Hematopoietic multipotent progenitor cell (in vitro differentiated cells): ENCODE data around the gene LBR. TPM values are rescaled to one million over a fixed set of nuclear protein-coding genes. Genes with fewer than 3 reads are reported as not detected.

Source experiments
- DNase-seq, 3 donors: peaks; one replicate each; pipeline ENCODE4 v3.0.0-alpha.2; 2011 to 2015; ENCODE audit warnings: low read depth in 2 of 3, low spot score in 2 of 3
- total RNA-seq: library from RNA; depleted of rRNA; stranded (reverse); fragments of >200 nt; gene quantifications from one replicate; pipeline ENCODE4 v1.2.3, GENCODE V29; 2012

LBR gene
- total RNA-seq, 1 donor: 51.7 TPM

DNA sequence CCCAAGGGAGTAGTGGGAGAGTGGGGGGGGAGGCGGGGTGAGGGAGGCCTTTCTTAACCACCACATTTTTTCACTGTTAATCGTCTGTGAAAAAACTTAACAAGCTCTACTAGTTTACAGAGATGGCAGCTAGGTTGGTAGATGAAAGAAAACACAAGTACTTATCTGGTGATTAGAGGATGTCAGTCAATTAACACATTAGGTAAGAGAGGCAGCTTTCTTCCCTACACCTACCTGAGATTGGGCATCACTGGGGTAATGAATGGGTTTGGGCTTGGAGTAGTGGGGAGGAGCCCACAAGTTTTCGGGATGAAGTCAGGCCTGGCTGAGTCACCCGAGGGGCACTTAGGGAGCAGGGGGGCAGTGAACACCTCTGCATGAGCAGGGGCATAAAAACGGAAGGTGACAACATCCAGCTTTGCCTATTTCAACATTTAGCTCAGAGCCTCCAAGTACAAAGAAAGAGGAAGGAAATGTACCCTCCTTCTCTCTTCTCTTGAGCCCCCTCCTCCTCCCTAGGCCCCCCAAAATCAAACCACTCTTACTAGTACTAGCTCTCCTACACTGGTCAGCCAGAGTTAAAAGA lies 2.5 kb downstream of the LBR start:
- DNase-seq: peak in 2 of 3 donors; percentile 59 to 63

DNA sequence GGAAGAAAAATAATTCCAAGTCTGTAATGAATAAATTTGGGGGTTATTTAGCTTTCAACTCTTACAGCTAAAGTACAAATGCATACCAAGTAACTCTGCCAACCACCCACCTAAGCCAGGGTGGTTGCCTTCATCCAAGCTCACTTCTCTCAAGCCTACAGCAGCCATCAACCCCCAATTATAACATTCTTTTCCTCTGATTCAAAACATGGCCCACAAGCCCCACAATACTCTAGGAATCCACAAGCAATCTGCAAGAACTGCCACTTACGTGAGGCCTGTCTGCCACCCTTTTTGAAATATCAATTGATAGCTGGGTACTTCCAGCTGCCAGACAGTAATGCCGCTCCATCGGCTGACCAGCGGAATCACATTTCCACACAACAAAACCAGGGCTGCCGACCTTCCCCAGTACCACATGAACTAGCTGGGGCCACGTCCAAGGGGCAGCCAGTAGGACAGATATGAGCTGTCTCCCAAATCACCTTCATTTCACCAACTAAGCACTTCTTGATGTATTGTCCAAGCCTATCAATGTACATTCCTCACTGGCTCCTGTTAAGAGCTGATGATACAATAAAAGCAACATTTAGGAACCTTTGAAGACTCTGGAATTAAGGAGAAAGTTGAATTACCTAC lies 3.2 kb downstream of the LBR start:
- DNase-seq: no peak

DNA sequence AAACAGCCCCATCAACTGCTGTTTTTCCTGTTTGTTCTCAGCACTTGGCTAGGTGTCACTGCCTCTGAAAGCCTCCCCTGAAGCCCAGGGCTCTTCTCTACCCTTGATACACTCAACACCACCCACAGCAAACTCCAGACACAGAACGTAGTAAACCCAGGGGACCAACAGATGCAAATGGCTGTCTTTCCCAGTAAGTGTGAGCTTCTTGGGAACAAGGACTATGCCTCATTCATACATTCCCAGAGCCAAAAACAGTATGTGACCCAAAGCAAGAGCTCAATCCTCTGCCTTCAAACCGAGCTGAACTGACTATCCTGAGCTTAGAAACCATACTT lies 4.4 kb downstream of the LBR start:
- DNase-seq: no peak

DNA sequence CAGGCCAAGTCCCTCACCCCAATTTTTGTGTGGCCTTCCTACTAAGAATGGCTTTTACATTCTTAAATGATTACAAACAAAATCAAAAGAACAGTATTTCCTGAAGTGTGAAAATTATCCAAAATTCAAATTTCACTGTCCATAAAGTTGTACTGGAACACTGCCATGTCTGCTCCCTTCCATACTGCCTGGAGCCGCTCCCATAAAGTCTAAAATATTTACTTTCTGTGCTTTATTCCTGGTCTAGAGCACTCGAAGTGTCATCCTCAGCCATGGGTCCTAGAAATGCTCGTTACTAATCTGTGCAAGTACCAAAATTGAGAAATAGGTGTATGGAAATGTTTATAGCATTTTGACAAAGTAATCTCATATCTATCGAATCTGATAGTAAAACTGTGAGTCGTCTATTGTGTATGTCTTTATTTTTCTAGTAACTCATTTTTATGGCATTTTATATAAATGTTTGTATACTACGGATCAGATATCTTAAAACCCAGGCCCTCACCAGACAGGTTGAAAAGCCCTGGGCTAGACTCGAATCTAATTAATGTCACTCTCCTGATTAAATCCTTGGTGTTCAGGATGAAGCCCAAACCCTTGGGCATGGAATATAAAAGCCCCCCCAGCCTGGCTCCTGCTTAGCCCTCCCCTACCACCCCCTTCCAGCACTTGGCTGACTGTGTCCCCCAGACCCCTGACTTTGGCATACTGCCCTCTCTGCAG lies 4.9 kb downstream of the LBR start:
- no peak for DNase-seq

DNA sequence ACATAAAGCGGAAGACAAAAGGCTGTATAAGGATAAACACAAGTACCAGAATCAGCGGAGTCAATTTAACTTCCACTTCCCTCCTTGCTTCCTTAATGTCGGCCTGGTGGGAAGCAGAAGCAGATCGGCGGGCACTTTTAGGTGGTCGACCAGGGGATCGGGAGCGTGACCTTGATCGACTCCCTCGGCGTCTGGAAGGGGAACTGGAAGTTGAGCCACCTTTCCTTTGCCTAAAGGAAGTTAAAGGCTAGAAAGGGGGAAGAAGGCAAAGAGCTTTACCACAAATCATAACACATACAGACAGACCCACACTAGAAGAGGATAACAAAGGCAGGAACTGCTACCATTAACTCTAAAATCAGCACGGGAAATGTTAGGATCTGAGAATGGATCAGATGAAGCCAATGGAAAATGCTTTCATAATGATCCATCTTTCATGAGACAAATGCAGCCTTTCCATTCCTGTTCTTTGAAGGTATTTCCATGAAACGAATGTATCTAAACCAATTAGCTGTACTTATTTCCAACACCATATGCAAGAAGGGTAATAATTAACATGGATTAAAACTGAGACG lies 5.7 kb downstream of the LBR start:
- no peak for DNase-seq

DNA sequence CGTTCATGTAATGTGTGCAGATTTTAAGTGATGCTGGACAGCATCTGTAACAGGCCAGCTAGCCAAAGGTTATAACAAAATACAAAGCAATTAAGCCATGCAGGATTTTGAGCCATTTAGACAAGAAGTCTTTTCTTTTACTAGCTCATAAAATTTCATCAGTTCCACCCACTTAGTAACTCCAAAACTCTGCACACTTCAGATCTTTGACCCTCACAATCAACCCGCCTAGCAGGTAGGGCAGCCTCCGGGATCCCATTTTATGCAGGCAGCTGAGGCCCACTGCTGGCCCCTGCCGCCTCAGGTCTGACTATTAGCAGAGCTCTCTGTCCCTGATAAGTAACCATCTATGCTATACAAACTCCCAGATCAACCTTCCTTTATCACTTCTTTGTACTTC lies 9.2 kb downstream of the LBR start:
- DNase-seq: no peak

DNA sequence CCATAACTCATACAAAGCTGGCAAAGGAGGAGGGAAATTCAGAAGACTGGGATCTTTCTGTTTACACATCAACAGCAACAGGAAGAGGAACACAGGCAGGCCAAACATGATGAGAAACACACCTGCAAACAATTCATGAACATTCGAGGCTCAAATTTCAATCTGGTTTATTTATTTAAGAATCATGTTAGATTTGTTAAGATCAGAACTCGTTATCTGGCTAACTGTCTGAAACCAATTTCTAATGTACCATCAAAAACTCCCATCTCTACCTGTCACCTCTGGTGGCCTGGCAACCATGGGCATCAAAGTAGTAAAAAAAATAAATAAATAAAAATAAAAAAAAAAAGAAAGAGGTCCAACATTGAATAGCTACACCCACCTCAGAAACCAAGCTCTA lies 9.8 kb downstream of the LBR start:
- DNase-seq: no peak

DNA sequence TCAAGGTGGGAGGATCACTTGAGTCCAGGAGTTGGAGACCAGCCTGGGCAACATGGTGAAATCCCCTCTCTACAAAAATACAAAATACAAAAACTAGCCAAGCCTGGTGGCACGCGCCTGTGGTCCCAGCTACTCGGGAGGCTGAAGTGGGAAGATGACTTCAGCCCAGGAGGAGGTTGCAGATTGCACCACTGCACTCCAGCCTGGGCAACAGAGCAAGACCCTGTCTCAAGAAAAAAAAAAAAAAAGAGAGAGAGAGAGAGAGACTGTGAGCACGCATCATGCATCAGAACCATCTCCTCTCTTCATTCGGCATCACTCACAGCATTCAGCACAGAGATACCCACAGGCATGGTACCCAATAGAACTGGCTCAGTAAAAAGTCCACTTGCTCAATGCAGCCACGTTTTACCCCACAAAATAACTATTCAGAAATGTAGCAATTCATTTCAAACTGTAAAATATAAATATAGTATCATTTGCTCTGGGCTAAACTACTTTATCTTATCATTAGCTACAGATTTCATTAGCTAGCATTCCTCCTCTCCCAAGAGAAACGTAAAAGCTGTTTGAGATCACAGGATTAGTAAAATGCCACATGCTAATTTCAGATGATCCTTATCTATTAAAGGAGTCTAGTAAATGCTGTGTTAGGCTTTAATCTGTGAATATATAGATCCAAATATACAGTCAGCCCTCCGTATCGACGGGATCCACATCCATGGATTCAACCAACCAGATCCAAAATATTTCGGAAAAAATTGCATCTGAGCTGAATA lies 11.7 kb downstream of the LBR start:
- DNase-seq: no peak

DNA sequence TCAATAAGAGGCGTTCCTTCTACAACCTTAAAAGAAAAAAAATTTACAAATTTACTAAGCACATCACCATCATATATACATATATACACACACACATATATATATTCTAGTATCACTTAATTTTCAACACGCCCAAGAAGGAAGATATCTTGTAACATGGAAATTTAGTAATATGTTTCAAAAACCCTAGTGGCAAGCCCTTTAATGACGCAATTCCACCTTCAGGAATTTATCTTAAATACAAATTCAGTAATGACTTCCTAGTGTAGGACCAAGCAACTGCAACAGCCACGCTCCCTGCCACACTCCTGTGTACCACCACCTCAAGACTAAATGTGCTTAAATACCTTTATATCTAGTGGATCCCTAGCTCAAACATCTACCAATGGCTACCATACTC lies 12.5 kb downstream of the LBR start:
- DNase-seq: no peak

DNA sequence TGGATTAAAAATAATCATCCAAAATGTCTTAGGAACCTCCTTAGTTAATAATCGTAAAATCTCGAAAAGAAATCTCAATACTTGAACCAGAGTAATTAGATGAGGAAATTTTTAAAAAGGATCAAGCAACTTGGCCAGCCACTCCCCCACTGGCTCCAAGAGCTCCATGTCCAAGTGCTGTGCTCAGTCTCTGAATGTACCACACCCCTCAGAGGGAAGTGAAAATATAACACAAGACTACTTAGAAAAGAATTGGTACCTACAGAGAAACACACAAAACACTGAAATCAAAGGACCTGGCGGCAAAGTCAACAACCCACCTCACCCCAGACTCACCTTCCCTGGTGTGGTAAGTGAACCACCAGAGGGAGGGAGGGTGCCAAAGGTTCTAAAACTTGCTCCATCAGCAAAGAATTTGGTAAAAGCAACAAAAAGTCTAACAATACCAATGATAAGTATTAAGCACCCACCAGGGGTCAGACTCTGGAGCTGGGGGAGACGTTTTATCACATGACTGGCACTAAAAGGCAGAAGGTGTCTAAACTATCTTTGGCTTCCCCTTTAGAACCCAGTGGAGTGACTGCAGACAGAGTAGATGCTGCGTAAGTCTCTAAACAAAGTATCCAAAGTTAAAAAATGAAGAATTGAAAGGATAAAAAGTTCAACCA lies 14.0 kb downstream of the LBR start:
- DNase-seq: peak in 2 of 3 donors; percentile 40 to 51

DNA sequence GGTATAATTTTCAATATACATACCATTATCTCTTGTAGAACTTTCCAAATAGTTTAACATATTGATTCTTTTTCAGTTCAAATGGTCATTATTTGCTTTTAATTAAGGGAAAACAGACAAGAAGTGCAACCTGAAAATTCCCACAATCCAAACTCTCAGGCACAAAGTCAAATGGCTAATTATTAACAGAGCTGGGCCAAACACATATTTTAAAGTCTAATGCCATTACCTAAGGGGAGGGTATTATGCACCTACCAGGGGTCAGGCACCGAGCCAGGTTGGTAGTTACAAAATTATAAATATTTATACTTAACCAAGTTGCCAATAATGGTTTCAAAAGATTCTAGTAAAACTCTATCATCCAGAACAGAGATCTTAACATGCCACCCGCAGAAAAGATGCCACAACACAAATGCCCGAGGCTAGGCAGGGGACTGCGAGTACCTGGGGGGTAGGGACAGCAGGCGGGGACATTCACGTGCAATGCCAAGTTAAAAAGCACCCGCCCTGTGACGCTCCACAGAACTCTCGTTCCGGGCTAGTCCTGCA lies 15.0 kb downstream of the LBR start:
- no peak for DNase-seq

DNA sequence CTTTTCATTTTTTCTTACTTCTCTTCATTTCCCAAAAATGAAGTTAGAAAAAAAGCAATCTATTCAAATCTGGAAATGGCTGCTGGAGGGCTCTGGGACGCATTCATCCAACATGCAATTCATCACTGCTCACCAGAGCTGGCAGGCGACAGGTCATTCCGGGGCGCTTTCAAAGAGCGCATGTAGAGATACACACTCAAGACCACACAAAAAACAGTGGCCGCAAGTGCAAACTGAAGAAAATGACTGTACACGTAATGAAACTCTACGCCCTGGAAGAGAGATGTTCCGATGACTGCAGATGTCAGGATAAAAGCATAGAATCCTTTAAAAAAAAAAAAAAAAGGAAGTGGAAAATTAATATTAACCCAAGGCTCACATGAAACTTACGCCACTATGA lies 15.5 kb downstream of the LBR start:
- DNase-seq: no peak

DNA sequence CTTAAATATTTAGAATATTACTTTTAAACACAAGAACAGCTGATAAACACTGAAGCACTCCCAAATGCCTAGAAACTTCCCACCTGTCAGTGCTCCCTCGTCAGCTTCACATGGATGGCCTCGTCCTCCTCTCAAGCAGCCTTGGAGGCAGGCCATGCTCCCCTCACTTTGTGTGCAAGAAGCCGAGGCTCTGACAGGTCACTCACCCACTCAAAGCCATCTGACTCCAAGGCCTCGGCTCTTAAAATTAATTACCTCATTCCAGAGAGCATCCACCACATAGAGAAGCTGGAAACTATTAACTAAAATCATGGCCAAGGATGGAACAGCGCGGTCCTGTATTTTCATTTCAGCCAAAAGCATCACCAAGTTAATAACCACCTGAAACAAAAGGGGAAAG lies 17.8 kb downstream of the LBR start:
- DNase-seq: no peak

DNA sequence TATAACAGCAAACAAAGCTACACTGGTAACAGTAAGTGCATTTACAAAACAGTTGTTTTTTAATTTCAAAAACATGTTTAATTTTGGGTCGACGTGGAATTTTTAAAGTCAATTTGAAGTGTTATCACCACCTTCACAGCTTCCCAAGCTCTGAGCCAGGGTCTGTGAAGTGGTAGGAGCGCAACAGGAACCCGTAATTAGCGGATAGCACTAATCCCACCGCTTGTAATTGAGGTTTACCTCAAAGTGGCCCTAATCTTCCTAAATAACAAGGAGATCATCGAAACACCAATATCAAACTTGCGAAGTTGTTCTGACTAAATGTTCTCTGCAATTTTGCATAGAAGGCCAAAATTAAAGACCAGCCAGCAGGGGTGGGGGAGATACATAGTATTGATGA lies 18.8 kb downstream of the LBR start:
- no peak for DNase-seq

DNA sequence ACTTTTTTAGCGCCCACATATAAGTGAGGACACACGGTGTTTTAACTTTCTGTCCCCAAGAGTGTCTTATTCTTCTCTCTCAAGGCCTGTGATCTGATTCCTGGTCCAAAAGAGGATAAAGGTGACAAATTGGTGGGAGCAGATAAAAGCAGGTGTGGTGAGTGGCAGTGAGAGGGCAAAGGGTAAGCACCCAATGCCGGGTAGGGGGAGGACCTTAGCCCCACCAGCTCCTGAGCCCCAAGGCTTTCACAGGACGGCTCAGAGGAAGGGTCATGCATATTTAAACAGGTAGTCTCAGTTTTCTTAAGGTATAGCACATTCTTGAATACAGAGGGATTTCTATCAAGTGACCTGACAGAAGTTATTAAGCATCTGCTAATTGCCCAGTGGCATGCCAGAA lies 19.6 kb downstream of the LBR start:
- no peak for DNase-seq

DNA sequence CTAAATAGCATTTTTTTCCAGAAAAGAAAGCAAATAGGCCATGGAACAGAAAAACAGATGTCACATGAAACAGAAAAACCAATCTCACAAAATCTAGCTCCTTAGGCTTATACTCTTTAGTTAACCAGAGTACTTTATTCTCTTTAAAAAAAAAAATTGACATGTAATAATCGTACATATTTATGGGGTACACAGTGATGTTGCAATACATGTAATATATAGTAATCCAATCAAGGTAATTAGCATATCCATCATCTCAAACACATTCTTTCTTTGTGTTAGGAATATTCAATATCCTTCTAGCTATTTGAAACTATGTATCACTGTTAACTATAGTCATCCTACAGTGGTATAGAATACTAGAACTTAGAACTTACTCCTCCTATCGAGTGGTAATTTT lies 20.1 kb downstream of the LBR start:
- DNase-seq: no peak

DNA sequence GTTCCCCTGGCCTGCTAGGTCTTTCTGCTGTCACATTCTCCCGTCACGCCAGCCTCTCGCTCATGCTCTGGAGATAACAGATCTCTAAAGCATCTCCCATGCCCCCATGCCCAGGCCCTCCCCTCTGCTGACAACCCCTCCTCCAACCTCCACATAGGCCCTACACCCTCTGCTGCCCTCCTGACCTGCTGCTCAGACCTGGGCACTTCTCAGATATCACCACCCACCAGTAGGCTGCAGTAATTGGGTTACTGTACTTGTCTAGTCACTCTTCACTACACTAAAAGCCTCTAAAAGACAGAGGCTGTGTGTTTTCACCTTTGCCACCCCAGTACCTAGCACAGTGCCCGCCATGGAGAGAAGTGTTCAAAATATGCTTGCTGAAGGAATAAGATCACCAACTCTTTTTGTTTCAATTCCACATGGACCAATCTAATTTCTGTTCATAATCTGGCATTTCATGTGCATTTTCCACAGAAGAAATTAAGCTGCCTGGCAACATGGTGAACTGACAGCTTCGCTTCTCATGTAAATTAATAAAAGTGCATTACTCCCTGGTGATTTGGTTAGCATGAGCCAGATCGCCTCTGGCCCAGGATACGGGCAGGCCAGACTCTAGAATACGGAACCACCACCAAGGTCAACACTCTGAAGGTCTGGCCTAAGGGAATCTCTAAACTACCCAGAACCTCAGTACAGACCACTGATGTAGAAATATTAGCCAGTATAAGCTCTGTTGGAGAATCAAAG lies 20.7 kb downstream of the LBR start:
- DNase-seq: no peak

DNA sequence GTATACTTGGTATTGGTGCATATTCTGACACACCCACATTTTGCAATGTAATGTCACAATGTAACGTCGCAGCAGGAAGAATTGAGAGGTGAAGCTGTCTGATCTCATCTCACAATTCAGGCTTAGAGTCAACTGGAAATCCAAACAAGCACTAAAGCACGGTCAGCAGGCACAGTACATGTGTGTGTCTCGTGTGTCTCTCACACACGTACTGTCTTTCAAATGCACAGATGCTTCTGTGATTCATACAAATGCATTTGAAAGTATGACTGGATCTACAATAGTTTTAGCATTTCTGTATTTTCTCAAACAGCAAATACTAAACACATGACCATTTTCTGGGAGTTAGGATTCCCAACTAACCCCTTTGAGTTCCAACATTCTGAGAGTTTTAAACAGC lies 26.9 kb downstream of the LBR start:
- DNase-seq: no peak

DNA sequence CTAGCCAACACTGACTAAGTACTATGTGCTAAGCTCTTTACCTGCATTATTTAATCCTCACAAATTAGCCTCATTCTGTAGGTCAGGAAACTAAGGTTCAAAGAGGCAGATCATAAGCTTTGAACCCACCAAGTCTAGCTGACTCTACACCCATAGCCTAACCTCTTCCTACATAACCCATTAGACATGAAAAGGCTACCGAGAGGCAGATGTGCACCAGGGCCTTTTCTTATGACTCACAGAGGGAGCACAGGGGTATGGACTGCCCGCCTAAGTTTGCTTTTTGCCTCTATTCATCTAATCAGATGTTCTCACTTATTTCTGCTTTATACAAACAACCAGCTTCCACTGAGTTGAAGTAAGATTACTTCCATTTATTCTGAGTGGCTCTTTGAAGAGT lies 31.5 kb downstream of the LBR start:
- no peak for DNase-seq

DNA sequence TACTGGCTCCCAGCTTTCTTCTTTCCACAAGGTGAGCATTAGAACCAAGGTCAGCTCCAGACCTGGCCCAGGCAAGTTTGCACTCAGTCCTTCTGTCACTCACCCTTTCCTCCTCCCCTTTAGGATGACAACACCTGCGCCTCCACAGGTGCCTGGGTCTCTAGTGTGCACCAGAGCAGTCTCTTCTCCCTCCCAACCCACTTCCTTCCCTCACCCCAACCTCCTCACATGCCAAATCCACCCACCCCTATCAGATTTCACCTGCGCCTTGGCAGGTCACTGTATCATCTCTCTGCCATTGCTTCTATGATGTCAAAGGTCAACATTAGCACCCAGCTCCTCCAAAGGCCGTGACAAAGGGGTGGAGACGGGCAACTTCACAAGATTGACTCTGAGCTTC lies 38.0 kb downstream of the LBR start:
- no peak for DNase-seq
